Measurements from ENCODE around the gene MYOZ3.

Gene MYOZ3

DNA sequence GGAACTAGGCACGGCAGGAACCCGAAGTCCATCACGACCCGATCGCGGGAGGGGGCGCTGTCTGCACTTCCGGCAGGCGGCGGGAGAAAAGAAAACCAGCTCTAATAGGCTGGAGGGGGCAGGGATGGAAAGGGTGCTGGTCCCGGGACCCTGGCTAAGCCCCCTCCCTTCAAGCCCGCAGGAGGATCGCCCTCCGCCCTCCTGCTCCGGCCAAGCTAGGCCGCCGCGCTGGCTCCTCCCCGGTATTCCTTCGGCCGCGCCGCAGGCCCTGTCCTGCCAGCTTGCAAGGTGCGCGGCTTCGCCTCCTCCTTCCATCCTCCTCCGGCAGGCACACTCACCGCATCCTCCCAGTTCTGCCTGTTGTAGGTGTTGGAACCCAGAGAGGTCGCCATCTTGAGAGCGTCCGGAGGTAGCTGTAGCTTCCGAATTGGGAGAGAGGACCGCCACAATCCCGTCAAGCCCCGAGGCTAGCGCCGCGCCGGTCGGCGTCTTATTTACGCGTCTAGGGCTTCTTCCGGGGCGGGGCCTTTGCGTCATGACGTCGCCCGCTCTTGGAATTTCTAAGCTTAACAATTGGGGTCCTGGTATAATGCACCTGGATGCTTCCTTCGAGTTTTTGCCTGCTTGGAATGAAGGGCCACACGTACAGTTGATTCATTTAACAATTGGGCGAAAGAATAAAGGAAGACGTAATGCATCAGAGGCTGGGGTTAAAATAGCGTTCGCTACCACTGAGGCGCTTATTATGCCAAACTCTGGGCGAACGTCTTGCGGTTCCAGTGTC is 39.7 kb downstream of the MYOZ3 start, which contains the start of gene RBM22:
RBM22 (minus strand) TSS at position 469 of the 784 bp plus-strand sequence; CDS start at position 392, 77 bp downstream.
- DNase-seq (ENCODE audit: low read depth, low spot score): peak; percentile 65

DNA sequence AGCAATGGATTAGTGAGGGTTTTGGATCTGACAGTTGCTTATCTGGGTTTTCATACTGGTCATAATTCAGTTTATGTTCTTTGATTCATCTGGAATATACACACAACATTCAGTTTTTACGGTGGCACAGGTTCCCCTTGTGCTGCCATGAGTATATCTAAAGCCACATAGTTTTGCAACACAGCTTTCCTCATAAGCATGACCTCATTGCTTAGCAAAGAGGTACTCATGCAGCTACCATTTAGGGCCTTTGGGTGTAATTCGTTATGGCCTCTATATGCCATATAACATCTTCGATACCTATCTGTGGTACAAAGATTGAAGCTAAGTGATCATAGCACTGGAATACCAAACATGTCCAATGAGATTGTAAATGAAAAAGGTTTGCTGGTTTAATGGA is 42.7 kb downstream of the MYOZ3 start:
- no peak for DNase-seq (ENCODE audit: low read depth, low spot score)

DNA sequence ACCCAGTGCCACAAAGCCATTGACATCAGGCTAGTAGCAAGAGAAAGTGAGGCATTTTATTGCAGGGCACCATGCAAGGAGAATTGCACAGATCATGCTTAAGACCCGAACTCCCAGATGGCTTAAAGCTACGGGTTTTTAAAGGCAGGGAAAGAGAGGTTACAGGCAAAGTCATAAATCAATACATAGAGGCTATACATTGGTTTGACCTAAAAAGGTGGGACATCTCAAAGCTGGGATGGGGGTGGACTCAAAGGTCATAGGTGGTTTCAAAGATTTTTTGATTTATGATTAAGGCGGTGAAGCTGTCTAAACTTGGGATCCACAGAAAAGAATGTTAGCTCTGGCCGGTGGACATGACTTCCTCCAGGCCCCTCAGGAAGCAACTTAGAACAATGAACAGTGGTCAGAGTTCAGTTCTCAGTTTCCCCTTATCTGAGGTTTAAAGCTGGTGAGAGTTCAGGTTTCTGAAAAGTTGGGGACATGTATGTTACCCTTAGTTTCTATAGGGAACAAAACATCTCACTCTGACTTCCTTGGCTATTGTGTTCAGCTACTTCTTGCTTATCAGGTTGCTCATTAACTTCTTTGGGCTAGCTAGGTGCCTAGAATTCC is 45.8 kb downstream of the MYOZ3 start:
- no peak for DNase-seq (ENCODE audit: low read depth, low spot score)

DNA sequence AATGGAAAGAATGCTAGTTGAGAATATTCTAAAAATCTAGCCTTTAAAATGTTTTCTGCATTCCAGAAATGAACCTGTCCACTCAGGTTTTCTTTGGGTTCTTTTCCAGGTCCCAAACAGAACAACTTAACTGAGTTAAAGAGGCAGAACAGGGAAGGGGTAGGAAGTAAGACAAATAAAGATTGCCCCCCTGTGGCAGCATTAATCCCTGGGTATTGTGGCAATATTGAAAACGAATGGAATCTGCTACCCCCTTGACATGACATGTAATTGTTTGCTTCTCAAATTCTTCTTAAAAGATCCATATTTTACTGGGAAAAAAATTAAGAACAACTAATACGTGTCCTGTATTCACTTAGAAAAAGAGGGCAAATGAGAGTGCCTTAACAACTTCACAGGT is 49.1 kb downstream of the MYOZ3 start:
- no peak for DNase-seq (ENCODE audit: low read depth, low spot score)

DNA sequence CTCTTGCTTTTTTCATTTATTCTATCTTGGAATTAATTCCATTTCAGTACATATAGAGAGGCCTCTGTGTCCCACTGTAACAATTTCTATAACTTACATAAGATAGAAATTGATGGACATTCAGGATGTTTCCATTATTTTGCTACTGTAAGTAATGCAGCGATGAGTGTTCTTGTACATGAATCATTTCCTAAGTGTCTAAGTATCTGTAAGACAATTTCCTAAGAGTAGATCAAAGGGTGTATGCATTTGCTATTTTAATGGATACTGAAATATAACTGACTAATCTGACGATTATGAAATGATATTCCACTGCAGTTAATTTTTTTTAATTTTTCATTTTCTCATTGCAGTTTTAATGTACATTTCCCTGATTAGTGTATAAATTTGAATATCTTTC is 62.8 kb downstream of the MYOZ3 start:
- DNase-seq (ENCODE audit: low read depth, low spot score): no peak

Data from brain pericyte (primary cell).